HG02852 (cell line): ENCODE measurements around the gene PACS1.
"Not testable (repeated sequence)": the region's sequence is repeated elsewhere in the genome, so short reads cannot be mapped to it uniquely, and the experiment has no call there.

Experiments used
- ATAC-seq: cut with Tn5 transposase; IDR thresholded peaks from one replicate; pipeline ENCODE4 v1.9.1; 2021; ENCODE audit warnings: mild to moderate bottlenecking, moderate library complexity; ENCODE audit not compliant: unreplicated experiment

Gene PACS1

GRCh38 chr11:66242095-66242765 lies 172.2 kb downstream of the PACS1 start:
- ATAC-seq, result no peak

DNA sequence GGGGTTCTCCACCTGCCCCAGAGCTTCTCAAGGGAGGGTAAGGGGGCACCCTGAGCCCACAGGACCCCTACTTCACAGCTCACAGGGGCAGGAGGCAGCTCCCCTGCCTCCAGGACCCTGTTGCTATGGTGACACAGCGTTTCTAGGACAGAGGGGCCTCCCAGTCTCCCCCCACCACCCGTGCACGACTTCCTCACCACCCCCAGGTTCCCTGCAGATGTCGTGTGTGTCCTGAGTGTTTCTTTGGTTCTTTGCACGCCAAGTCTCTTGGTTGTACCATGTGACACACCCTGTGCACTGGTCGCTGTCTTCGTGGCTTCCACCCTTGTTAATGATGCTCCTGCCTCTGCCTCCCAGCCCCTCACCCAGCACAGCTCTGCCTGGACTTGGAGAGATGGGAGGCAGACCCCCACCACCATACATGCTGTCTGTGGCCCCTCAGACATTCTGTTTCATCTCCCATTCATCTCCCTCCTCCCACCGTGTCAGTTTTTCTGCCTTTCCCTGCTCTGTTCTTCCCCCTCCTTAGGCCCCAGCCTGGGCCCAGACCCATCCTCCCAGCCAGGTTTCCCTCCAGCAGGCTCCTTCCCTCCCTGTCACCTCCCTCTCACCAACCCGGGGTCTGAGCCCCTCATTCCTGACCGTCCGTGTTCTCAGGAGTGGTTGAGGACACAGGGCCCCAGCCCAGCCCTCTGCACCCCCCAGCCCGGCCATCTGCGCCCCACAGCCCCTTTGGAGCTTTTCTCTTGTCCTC lies 173.9 kb downstream of the PACS1 start:
- ATAC-seq, result no peak

DNA sequence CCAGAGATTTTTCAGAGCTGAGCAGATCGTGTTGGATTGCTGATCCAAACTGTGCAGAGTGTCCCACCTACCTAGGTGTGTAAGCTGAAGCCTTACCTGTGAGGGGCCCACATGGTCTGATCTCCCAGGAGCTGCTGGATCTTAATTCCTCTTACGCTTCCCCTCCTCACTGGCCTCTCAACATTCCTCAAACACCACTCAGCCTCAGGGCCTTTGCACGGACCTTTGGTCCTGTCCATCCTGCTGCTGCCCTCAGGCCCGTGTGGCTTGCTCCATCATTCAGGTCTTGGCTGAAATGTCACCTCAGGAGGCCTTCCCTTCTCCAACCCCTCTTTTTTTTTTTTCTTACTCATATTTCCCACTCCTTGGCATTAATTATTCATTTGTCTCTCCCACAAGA lies 177.2 kb downstream of the PACS1 start:
- no peak for ATAC-seq

DNA sequence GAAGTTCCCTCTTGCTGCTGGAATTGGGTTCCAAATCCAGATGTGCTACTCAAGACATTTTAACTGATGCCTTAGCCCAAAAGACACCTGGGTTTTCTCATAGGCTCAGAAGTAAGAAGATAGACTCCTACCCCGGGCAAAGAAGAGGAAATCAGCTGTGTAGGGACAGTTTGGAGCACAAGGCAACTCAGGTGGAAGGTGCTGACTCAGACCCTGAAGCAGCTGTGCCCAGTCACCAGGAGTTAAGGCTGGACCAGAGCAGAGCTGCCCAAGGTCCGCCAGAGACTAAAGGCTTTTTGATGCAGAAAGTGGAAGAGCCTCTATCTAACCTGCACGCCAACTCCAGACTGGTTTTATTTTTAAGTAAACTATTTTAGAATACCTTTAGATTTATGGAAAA lies 177.7 kb downstream of the PACS1 start:
- ATAC-seq, result no peak

- ATAC-seq, result no peak
These were observed 178.8 kb downstream of the PACS1 start for GRCh38 chr11:66248903-66249302.

- ATAC-seq, result no peak
These were observed 181.7 kb downstream of the PACS1 start for GRCh38 chr11:66251809-66252208.

- ATAC-seq, result not testable (repeated sequence)
These were observed 183.0 kb downstream of the PACS1 start for GRCh38 chr11:66253081-66253480.

- ATAC-seq, result no peak
These were observed 188.4 kb downstream of the PACS1 start for GRCh38 chr11:66258473-66258893.

- ATAC-seq, result no peak
These were observed 189.2 kb downstream of the PACS1 start for GRCh38 chr11:66259225-66259624.

DNA sequence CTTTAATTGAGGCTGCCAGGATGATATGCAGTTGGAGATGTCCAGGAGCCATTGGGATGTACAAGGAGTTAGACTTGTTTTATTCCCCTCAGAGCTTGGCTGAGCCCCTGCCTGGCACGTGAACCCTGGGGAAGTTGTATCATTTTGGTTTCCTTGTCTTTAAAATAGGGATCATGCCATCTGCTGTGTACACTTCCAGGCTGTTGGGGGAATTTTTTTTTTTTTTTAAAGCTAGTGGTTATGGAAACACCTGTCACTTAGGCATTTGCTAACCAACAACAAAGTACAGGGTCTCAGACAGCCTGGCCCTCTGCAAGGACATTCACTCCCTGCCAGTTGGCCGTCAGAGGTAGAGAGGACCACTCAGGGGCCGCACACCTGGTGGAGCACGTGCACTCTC lies 189.9 kb downstream of the PACS1 start:
- ATAC-seq, result no peak

- ATAC-seq, result no peak
These were observed 191.5 kb downstream of the PACS1 start for GRCh38 chr11:66261578-66261977.

DNA sequence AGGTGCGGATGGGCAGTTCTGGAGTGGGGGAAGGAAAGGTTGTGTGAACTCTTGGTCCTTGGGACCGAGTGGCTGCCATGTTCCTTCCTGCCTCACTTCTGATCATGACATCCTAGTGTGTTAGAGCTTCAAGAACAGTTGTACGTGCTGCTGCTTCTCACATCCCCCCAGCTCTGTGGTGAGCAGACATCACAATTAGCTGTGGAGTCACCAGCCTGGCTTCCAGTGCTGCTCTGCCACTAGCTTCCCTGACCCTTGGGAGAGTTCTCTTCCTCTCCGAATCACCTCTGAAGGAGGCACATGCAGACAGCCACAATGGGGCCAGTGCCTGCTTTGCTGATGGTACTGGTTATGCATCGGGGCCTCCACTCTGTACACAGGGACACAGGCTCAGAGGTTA lies 192.1 kb downstream of the PACS1 start:
- no peak for ATAC-seq

GRCh38 chr11:66262696-66263095 lies 192.6 kb downstream of the PACS1 start:
- no peak for ATAC-seq

GRCh38 chr11:66263231-66263630 lies 193.2 kb downstream of the PACS1 start:
- ATAC-seq, result no peak

GRCh38 chr11:66263785-66264184 lies 193.7 kb downstream of the PACS1 start:
- no peak for ATAC-seq

DNA sequence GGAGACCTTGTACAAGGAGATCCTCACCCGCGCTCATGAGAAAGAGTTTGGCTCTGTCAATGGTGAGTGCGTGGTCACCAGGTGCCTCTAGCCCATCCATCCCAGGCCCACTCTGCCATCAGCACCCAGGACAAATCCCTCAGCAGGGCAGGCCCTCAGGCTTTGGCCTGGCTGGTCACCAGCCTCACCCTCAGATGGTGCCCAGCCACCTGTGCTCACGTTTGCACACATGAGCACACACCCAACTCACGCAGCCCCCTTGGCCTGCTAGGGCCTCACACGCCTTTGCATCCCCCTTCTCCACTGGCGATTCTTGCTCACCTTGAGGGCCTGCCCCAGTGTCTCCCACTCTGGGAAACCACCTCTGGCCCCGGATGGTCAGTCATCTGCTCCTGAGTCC lies 194.3 kb downstream of the PACS1 start:
- no peak for ATAC-seq

- no peak for ATAC-seq
These were observed 194.8 kb downstream of the PACS1 start for GRCh38 chr11:66264914-66265313.

- no peak for ATAC-seq
These were observed 195.7 kb downstream of the PACS1 start for GRCh38 chr11:66265531-66266377.

DNA sequence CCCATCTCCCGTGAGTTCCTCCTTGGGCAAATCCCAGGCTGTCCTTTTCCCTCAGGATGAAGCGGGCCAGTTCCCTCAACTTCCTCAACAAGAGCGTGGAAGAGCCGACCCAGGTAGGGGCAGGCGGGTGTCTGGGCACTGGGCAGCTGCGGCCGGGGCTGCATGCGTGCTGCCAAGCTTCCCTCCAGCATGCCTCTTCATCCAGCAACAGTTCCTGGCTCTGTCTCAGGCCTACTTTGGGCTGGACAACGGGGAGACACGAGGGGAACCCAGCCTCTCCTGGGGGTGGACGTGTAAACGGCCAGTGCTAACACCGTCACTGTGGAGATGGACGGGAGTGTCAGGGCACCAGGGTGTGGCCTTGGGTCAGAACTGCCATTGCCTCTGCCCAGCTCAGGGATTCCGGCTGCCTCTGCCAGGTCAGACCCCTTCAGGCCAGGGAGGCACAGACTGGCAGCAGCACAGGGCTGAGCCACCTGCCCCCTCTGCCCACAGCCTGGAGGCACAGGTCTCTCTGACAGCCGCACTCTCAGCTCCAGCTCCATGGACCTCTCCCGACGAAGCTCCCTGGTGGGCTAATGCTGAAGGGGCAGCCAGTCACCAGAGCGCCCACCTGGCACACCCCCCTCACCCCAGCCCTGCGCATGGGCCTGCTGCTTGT lies 196.4 kb downstream of the PACS1 start:
- no peak for ATAC-seq

GRCh38 chr11:66267039-66267378 lies 196.9 kb downstream of the PACS1 start:
- ATAC-seq, result no peak
